Panc1 (cell line): ENCODE measurements around the gene FAM50B. TPM values are rescaled to one million over a fixed set of nuclear protein-coding genes. Genes with fewer than 3 reads are reported as not detected.

Source experiments
- total RNA-seq: library from RNA; stranded (reverse); gene quantifications from one replicate; pipeline ENCODE4 v1.2.1, GENCODE V29; 2021; ENCODE audit not compliant: unreplicated experiment

The FAM50B gene
- total RNA-seq, 1 experiment from 2014 or later: not detected

Other genes starting within 250 kb of the FAM50B start
- 36.2 TPM for gene PXDC1, start 97.7 kb upstream of the FAM50B start, total RNA-seq
- gene FAM217A, start 229.8 kb downstream of the FAM50B start, total RNA-seq: not detected